Measurements from ENCODE around the gene TMEM117.

- TF ChIP-seq CTCF (IDR thresholded peaks at IDR 0.05; ENCODE audit: low read depth, low read length): no peak
- TF ChIP-seq EZH2phosphoT487 (IDR thresholded peaks at IDR 0.05; ENCODE audit: low read depth): no peak
Observed at GRCh38 chr12:43852744-43853143, 16.9 kb downstream of the TMEM117 start.
